ENCODE results near the gene TTC4. TPM values are rescaled to one million over a fixed set of nuclear protein-coding genes. Genes with fewer than 3 reads are reported as not detected.
A peak's percentile ranks its signal among the peaks of the same experiment; 100 is the strongest.

The TTC4 gene
- total RNA-seq, 2 donors from 2014 or later: 32.7 to 38.7 TPM

- peaks cover 10% of the 10 kb centered on the region for H3K4me1 Mint-ChIP-seq (ENCODE audit: low read depth)
Measured at GRCh38 chr1:54695221-54695620, 20.4 kb upstream of the TTC4 start.

GRCh38 chr1:54695764-54696163, 19.9 kb upstream of the TTC4 start:
- H3K9me3 Mint-ChIP-seq: no peaks in the 10 kb centered on the region
- no peak overlapping the region for H3K27ac Mint-ChIP-seq
- H3K36me3 Mint-ChIP-seq (ENCODE audit: insufficient read depth in 2 of 2): no peaks in the 10 kb centered on the region
- ATAC-seq (replicated peaks in 1 of 2) (no peak), DNase-seq (no peak)
- peaks cover 16% of the 10 kb centered on the region for H3K27me3 Mint-ChIP-seq (ENCODE audit: low read depth)
- H3K4me3 Mint-ChIP-seq: no peak overlapping the region
- H3K4me1 Mint-ChIP-seq (ENCODE audit: low read depth): peaks cover 10% of the 10 kb centered on the region

More at GRCh38 chr1:54695221-54695620, 20.4 kb upstream of the TTC4 start:
- H3K36me3 Mint-ChIP-seq (ENCODE audit: insufficient read depth in 2 of 2): no peaks in the 10 kb centered on the region
- ATAC-seq (replicated peaks in 1 of 2): no peak
- no peak for DNase-seq
- H3K27ac Mint-ChIP-seq: no peak overlapping the region
- H3K9me3 Mint-ChIP-seq: no peaks in the 10 kb centered on the region
- peaks cover 16% of the 10 kb centered on the region for H3K27me3 Mint-ChIP-seq (ENCODE audit: low read depth)
- H3K4me3 Mint-ChIP-seq: no peak overlapping the region

- Mint-ChIP-seq H3K27me3 (ENCODE audit: low read depth) (peaks cover 16% of the 10 kb centered on the region), H3K9me3 (no peaks in the 10 kb centered on the region), H3K4me3 (no peak overlapping the region), H3K36me3 (ENCODE audit: insufficient read depth in 2 of 2) (no peaks in the 10 kb centered on the region), H3K27ac (no peak overlapping the region), H3K4me1 (ENCODE audit: low read depth) (peaks cover 10% of the 10 kb centered on the region)
- DNase-seq: no peak
- peak in 1 of 2 donors; percentile 52 for ATAC-seq (replicated peaks in 1 of 2)
Measured at GRCh38 chr1:54696262-54696661, 19.4 kb upstream of the TTC4 start.

- H3K36me3 Mint-ChIP-seq (ENCODE audit: insufficient read depth in 2 of 2): no peaks in the 10 kb centered on the region
- DNase-seq: no peak
- H3K27ac Mint-ChIP-seq: no peak overlapping the region
- peaks cover 10% of the 10 kb centered on the region for H3K4me1 Mint-ChIP-seq (ENCODE audit: low read depth)
- H3K9me3 Mint-ChIP-seq: no peaks in the 10 kb centered on the region
- no peak overlapping the region for H3K4me3 Mint-ChIP-seq
- peaks cover 16% of the 10 kb centered on the region for H3K27me3 Mint-ChIP-seq (ENCODE audit: low read depth)
- no peak for ATAC-seq (replicated peaks in 1 of 2)
Measured at GRCh38 chr1:54697896-54698295, 17.8 kb upstream of the TTC4 start.

GRCh38 chr1:54698346-54698745, 17.3 kb upstream of the TTC4 start:
- Mint-ChIP-seq H3K27ac (no peak overlapping the region), H3K4me1 (ENCODE audit: low read depth) (peaks cover 10% of the 10 kb centered on the region), H3K9me3 (no peaks in the 10 kb centered on the region), H3K27me3 (ENCODE audit: low read depth) (peaks cover 16% of the 10 kb centered on the region), H3K4me3 (no peak overlapping the region), H3K36me3 (ENCODE audit: insufficient read depth in 2 of 2) (no peaks in the 10 kb centered on the region)
- ATAC-seq (replicated peaks in 1 of 2) (no peak), DNase-seq (no peak)

GRCh38 chr1:54699936-54700525, 15.6 kb upstream of the TTC4 start:
- Mint-ChIP-seq H3K9me3 (no peaks in the 10 kb centered on the region), H3K4me3 (no peak overlapping the region), H3K27ac (no peak overlapping the region), H3K27me3 (ENCODE audit: low read depth) (peaks cover 16% of the 10 kb centered on the region), H3K36me3 (ENCODE audit: insufficient read depth in 2 of 2) (no peaks in the 10 kb centered on the region), H3K4me1 (ENCODE audit: low read depth) (peaks cover 10% of the 10 kb centered on the region)
- no peak for ATAC-seq (replicated peaks in 1 of 2)
- no peak for DNase-seq

GRCh38 chr1:54701066-54701465, 14.6 kb upstream of the TTC4 start:
- DNase-seq: no peak
- H3K27ac Mint-ChIP-seq: no peak overlapping the region
- peaks cover 5% of the 10 kb centered on the region for H3K4me1 Mint-ChIP-seq (ENCODE audit: low read depth)
- ATAC-seq (replicated peaks in 1 of 2): no peak
- H3K36me3 Mint-ChIP-seq (ENCODE audit: insufficient read depth in 2 of 2): no peaks in the 10 kb centered on the region
- H3K27me3 Mint-ChIP-seq (ENCODE audit: low read depth): peaks cover 16% of the 10 kb centered on the region
- H3K4me3 Mint-ChIP-seq: no peak overlapping the region
- H3K9me3 Mint-ChIP-seq: no peaks in the 10 kb centered on the region

GRCh38 chr1:54701996-54702395, 13.7 kb upstream of the TTC4 start:
- Mint-ChIP-seq H3K27me3 (ENCODE audit: low read depth) (peaks cover 15% of the 10 kb centered on the region), H3K27ac (no peak overlapping the region), H3K36me3 (ENCODE audit: insufficient read depth in 2 of 2) (no peaks in the 10 kb centered on the region), H3K9me3 (no peaks in the 10 kb centered on the region), H3K4me3 (no peak overlapping the region), H3K4me1 (ENCODE audit: low read depth) (no peaks in the 10 kb centered on the region)
- no peak for DNase-seq
- ATAC-seq (replicated peaks in 1 of 2): no peak

GRCh38 chr1:54703471-54703870, 12.2 kb upstream of the TTC4 start:
- Mint-ChIP-seq H3K4me1 (ENCODE audit: low read depth) (no peaks in the 10 kb centered on the region), H3K9me3 (no peaks in the 10 kb centered on the region), H3K36me3 (ENCODE audit: insufficient read depth in 2 of 2) (no peaks in the 10 kb centered on the region), H3K27me3 (ENCODE audit: low read depth) (no peaks in the 10 kb centered on the region), H3K4me3 (no peak overlapping the region), H3K27ac (no peak overlapping the region)
- ATAC-seq (replicated peaks in 1 of 2) (no peak), DNase-seq (no peak)

GRCh38 chr1:54705153-54705552, 10.5 kb upstream of the TTC4 start:
- no peak overlapping the region for H3K4me3 Mint-ChIP-seq
- no peaks in the 10 kb centered on the region for H3K27me3 Mint-ChIP-seq (ENCODE audit: low read depth)
- H3K4me1 Mint-ChIP-seq (ENCODE audit: low read depth): no peaks in the 10 kb centered on the region
- no peaks in the 10 kb centered on the region for H3K9me3 Mint-ChIP-seq
- ATAC-seq (replicated peaks in 1 of 2) (no peak), DNase-seq (no peak)
- no peak overlapping the region for H3K27ac Mint-ChIP-seq
- no peaks in the 10 kb centered on the region for H3K36me3 Mint-ChIP-seq (ENCODE audit: insufficient read depth in 2 of 2)

- DNase-seq: no peak
- Mint-ChIP-seq H3K4me3 (no peak overlapping the region), H3K27ac (no peak overlapping the region), H3K9me3 (no peaks in the 10 kb centered on the region), H3K36me3 (ENCODE audit: insufficient read depth in 2 of 2) (no peaks in the 10 kb centered on the region), H3K4me1 (ENCODE audit: low read depth) (no peaks in the 10 kb centered on the region), H3K27me3 (ENCODE audit: low read depth) (no peaks in the 10 kb centered on the region)
- ATAC-seq (replicated peaks in 1 of 2): no peak
Measured at GRCh38 chr1:54706419-54706818, 9.2 kb upstream of the TTC4 start.

GRCh38 chr1:54708385-54708784, 7.3 kb upstream of the TTC4 start:
- Mint-ChIP-seq H3K4me1 (ENCODE audit: low read depth) (no peaks in the 10 kb centered on the region), H3K36me3 (ENCODE audit: insufficient read depth in 2 of 2) (no peaks in the 10 kb centered on the region), H3K4me3 (no peak overlapping the region), H3K27me3 (ENCODE audit: low read depth) (no peaks in the 10 kb centered on the region), H3K9me3 (no peaks in the 10 kb centered on the region), H3K27ac (no peak overlapping the region)
- ATAC-seq (replicated peaks in 1 of 2) (no peak), DNase-seq (no peak)

GRCh38 chr1:54709547-54710292, 5.9 kb upstream of the TTC4 start:
- no peaks in the 10 kb centered on the region for H3K36me3 Mint-ChIP-seq (ENCODE audit: insufficient read depth in 2 of 2)
- ATAC-seq (replicated peaks in 1 of 2) (no peak), DNase-seq (no peak)
- no peak overlapping the region for H3K27ac Mint-ChIP-seq
- no peaks in the 10 kb centered on the region for H3K9me3 Mint-ChIP-seq
- peaks cover 1% of the 10 kb centered on the region for H3K4me1 Mint-ChIP-seq (ENCODE audit: low read depth)
- no peaks in the 10 kb centered on the region for H3K27me3 Mint-ChIP-seq (ENCODE audit: low read depth)
- no peak overlapping the region for H3K4me3 Mint-ChIP-seq

GRCh38 chr1:54710434-54710833, 5.2 kb upstream of the TTC4 start:
- Mint-ChIP-seq H3K9me3 (no peaks in the 10 kb centered on the region), H3K27me3 (ENCODE audit: low read depth) (no peaks in the 10 kb centered on the region), H3K4me3 (no peak overlapping the region), H3K36me3 (ENCODE audit: insufficient read depth in 2 of 2) (no peaks in the 10 kb centered on the region), H3K27ac (no peak overlapping the region), H3K4me1 (ENCODE audit: low read depth) (peaks cover 8% of the 10 kb centered on the region)
- no peak for DNase-seq
- ATAC-seq (replicated peaks in 1 of 2): no peak
